Stimulated activated CD8-positive, alpha-beta memory T cell treated with anti-CD3 and anti-CD28 coated beads, Interleukin-2, amount 100 ng/mL, for 1 hour (primary cell): Measurements from ENCODE around the gene ZNF766.
"Not testable (repeated sequence)": the region's sequence is repeated elsewhere in the genome, so short reads cannot be mapped to it uniquely, and the experiment has no call there.

Source experiments
- DNase-seq, 2 donors: peaks; one replicate each; pipeline ENCODE4 v3.0.0-alpha.2; 2020; ENCODE audit warnings: low read depth in 2 of 2

The ZNF766 gene

GRCh38 chr19:52275988-52276387, 6.6 kb downstream of the ZNF766 start:
- no peak for DNase-seq

GRCh38 chr19:52277471-52277870, 8.1 kb downstream of the ZNF766 start:
- DNase-seq, result no peak

GRCh38 chr19:52286256-52286655, 16.9 kb downstream of the ZNF766 start:
- DNase-seq, result no peak

- DNase-seq, result no peak
These were observed 22.4 kb downstream of the ZNF766 start for GRCh38 chr19:52291781-52292180.

- DNase-seq, result not testable (repeated sequence)
These were observed 23.6 kb downstream of the ZNF766 start for GRCh38 chr19:52292946-52293345.

GRCh38 chr19:52296400-52296772, 27.0 kb downstream of the ZNF766 start:
- no peak for DNase-seq

GRCh38 chr19:52296773-52297600, 27.6 kb downstream of the ZNF766 start, which contains the start of gene ZNF480:
TSS of gene ZNF480 (plus strand) at chr19:52297169. CDS start at chr19:52300413, 3,244 bp downstream.
- peak; percentile 74 to 83 for DNase-seq

GRCh38 chr19:52297601-52298364, 28.4 kb downstream of the ZNF766 start:
- no peak for DNase-seq

GRCh38 chr19:52307275-52307674, 37.9 kb downstream of the ZNF766 start:
- no peak for DNase-seq

- DNase-seq, result no peak
These were observed 53.0 kb downstream of the ZNF766 start for GRCh38 chr19:52322429-52322828.

GRCh38 chr19:52331757-52332156, 62.4 kb downstream of the ZNF766 start:
- DNase-seq, result no peak

- DNase-seq, result no peak
These were observed 66.4 kb downstream of the ZNF766 start for GRCh38 chr19:52335768-52336116.

GRCh38 chr19:52336117-52336790, 66.9 kb downstream of the ZNF766 start, which contains the start of gene ZNF610:
TSS of gene ZNF610 (plus strand) at chr19:52336243. CDS start at chr19:52349173, 12,930 bp downstream.
- peak; percentile 64 to 78 for DNase-seq

- no peak for DNase-seq
These were observed 67.5 kb downstream of the ZNF766 start for GRCh38 chr19:52336791-52337381.

GRCh38 chr19:52339022-52339421, 69.6 kb downstream of the ZNF766 start:
- DNase-seq, result not testable (repeated sequence)

GRCh38 chr19:52343548-52343947, 74.2 kb downstream of the ZNF766 start:
- DNase-seq, result peak; percentile 16 to 21

GRCh38 chr19:52345162-52345561, 75.8 kb downstream of the ZNF766 start:
- DNase-seq, result no peak
